Measurements from ENCODE around the gene HUS1B. TPM values are rescaled to one million over a fixed set of nuclear protein-coding genes. Genes with fewer than 3 reads are reported as not detected.
"Not testable (repeated sequence)": the region's sequence is repeated elsewhere in the genome, so short reads cannot be mapped to it uniquely, and the experiment has no call there.

The HUS1B gene
- total RNA-seq, 1 experiment from 2014 or later = 0.79 TPM

DNA sequence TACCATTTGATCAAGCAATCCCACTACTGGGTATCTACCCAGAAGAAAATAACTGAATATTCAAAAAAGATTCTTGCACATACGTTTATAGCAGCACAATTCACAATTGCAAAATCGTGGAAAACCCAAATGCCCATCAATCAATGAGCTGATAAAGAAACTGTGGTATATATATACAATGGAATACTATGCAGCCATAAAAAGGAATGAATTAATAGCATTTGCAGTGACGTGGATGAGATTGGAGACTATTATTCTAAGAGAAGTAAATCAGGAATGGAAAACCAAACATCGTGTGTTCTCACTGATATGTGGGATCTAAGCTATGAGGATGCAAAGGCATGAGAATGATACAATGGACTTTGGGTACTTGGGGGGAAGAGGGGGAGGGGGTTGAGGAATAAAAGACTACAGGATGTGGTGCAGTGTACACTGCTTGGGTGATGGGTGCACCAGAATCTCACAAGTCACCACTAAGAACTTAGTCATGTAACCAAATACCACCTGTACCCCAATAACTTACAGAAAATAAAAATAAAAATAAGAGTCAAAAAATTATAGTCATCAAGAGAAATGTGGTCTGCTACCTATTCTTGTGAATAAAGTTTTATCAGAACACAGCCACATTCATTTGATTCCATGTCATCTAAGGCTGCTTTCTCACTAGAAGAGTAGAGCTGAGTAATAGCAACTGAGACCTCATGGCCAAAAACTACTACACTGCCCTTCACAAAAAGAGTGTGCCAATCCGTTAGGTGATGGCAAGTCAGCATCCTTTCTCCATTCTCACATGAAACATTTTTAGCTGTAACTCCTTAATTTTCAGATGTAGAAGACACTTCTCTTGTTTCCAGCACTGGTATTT lies 8.7 kb upstream of the HUS1B start:
- H3K27me3 ChIP-seq (replicated peaks; ENCODE audit: control insufficient read depth, insufficient read depth, low read length) = no peaks in the 10 kb centered on the region
- no peaks in the 10 kb centered on the region for H3K36me3 Mint-ChIP-seq (ENCODE audit: insufficient read depth, unreplicated experiment)
- H3K27ac Mint-ChIP-seq (ENCODE audit: unreplicated experiment) = no peak overlapping the region
- BruUV-seq (replicated peaks) = no TSS peak
- POLR2A ChIA-PET = interaction anchor here (0.6 kb wide), 1 partner anchor 1052 kb away, joined by 24 read pairs; no protein-coding TSS in a partner anchor
- H3K4me1 Mint-ChIP-seq (ENCODE audit: low read depth, unreplicated experiment) = peaks cover 11% of the 10 kb centered on the region
- no peaks in the 10 kb centered on the region for H3K9me3 ChIP-seq
- no peak overlapping the region for H3K4me3 Mint-ChIP-seq (ENCODE audit: unreplicated experiment)
- TF ChIP-seq, protein P1, sequence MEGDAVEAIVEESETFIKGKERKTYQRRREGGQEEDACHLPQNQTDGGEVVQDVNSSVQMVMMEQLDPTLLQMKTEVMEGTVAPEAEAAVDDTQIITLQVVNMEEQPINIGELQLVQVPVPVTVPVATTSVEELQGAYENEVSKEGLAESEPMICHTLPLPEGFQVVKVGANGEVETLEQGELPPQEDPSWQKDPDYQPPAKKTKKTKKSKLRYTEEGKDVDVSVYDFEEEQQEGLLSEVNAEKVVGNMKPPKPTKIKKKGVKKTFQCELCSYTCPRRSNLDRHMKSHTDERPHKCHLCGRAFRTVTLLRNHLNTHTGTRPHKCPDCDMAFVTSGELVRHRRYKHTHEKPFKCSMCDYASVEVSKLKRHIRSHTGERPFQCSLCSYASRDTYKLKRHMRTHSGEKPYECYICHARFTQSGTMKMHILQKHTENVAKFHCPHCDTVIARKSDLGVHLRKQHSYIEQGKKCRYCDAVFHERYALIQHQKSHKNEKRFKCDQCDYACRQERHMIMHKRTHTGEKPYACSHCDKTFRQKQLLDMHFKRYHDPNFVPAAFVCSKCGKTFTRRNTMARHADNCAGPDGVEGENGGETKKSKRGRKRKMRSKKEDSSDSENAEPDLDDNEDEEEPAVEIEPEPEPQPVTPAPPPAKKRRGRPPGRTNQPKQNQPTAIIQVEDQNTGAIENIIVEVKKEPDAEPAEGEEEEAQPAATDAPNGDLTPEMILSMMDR (IDR thresholded peaks at IDR 0.05; ENCODE audit: insufficient read depth in 1 of 2, low read depth in 1 of 2, low read length in 1 of 2, severe bottlenecking in 1 of 2, unreplicated experiment in 1 of 2) = no peak
- no peak overlapping the region for H3K4me3 ChIP-seq (ENCODE audit: low read depth, low read length)
- peaks cover 9% of the 10 kb centered on the region for H3K9me3 Mint-ChIP-seq (ENCODE audit: unreplicated experiment)
- H3K27me3 Mint-ChIP-seq (ENCODE audit: insufficient read depth, unreplicated experiment) = no peaks in the 10 kb centered on the region
- DNase-seq = no peak
- no peaks in the 10 kb centered on the region for H3K36me3 ChIP-seq (ENCODE audit: control insufficient read depth, insufficient read depth, low read length)
- CTCF ChIA-PET = no interaction called here
- H3K4me1 ChIP-seq = no peaks in the 10 kb centered on the region
- intact Hi-C loops (cut with micrococcal nuclease; ENCODE audit: unreplicated experiment) = no loop called here

DNA sequence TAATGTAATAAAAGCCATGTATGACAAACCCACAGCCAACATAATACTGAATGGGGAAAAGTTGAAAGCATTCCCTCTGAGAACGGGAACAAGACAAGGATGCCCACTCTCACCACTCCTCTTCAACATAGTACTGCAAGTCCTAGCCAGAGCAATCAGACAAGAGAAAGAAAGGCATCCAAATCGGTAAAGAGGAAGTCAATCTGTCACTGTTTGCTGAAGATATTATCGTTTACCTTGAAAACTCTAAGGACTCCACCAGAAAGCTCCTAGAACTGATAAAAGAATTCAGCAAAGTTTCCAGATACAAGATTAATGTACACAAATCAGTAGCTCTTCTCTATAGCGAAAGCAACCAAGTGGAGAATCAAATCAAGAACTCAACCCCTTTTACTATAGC lies 6.9 kb upstream of the HUS1B start:
- CTCF ChIA-PET, POLR2A ChIA-PET: not testable (repeated sequence)

DNA sequence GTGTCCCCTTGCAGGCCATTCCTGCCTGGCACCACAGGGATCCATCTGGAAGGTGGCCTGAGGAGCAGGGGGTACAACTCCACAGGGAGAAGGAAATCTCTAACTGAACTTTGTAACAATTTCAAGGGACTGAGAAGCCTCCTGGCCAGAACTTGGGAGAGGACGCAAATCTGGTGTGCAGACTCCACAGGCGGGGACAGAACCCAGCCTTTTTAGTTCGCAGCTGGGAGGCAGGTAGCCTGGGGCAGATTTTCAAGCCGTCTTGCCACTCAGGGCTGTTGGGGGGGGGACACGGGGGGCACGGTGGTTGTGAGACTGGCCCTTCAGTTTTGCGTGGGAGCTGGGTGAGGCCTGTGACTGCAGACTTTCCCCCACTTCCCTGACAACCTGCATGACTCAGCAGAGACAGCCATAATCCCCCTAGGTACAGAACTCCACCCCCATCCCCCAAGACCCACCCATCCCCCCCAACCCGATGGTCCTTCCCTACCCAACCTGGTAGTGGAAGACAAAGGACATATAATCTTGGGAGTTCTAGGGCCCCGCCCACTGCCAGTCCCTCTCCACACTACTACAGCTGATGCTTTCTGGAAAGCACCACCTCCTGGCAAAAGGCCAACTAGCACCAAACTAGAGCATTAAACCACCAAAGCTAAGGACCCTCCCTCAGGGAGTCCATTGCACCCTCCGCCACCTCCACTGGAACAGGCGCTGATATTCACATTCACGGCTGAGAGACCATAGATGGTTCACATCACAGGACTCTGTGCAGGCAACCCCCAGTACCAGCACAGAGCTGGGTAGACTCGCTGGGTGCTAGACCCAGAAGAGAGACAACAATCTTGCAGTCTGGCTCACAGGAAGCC lies 3.0 kb upstream of the HUS1B start:
- ChIA-PET CTCF (no interaction called here), POLR2A (no interaction called here)
- Mint-ChIP-seq H3K9me3 (ENCODE audit: unreplicated experiment) (no peaks in the 10 kb centered on the region), H3K27ac (ENCODE audit: unreplicated experiment) (peak overlapping the region; percentile 14), H3K27me3 (ENCODE audit: insufficient read depth, unreplicated experiment) (no peaks in the 10 kb centered on the region), H3K36me3 (ENCODE audit: insufficient read depth, unreplicated experiment) (no peaks in the 10 kb centered on the region), H3K4me3 (ENCODE audit: unreplicated experiment) (no peak overlapping the region), H3K4me1 (ENCODE audit: low read depth, unreplicated experiment) (peaks cover 16% of the 10 kb centered on the region)
- intact Hi-C loops (cut with micrococcal nuclease; ENCODE audit: unreplicated experiment) = no loop called here
- peak; percentile 14 to 41 for DNase-seq
- Histone ChIP-seq H3K27me3 (replicated peaks; ENCODE audit: control insufficient read depth, insufficient read depth, low read length) (no peaks in the 10 kb centered on the region), H3K9me3 (no peaks in the 10 kb centered on the region), H3K4me1 (peaks cover 6% of the 10 kb centered on the region; the same call in 1 of the 2 replicates), H3K36me3 (ENCODE audit: control insufficient read depth, insufficient read depth, low read length) (no peaks in the 10 kb centered on the region), H3K4me3 (ENCODE audit: low read depth, low read length) (no peak overlapping the region)
- TF ChIP-seq, protein P1 (IDR thresholded peaks at IDR 0.05; ENCODE audit: insufficient read depth in 1 of 2, low read depth in 1 of 2, low read length in 1 of 2, severe bottlenecking in 1 of 2, unreplicated experiment in 1 of 2) = no peak
- BruUV-seq (replicated peaks) = no TSS peak

More for the DNA sequence above, 6.9 kb upstream of the HUS1B start:
- H3K4me1 Mint-ChIP-seq (ENCODE audit: low read depth, unreplicated experiment) = peaks cover 11% of the 10 kb centered on the region
- intact Hi-C loops (cut with micrococcal nuclease; ENCODE audit: unreplicated experiment); DNase-seq; H3K4me3 ChIP-seq (ENCODE audit: low read depth, low read length); H3K27me3 ChIP-seq (replicated peaks; ENCODE audit: control insufficient read depth, insufficient read depth, low read length); H3K27me3 Mint-ChIP-seq (ENCODE audit: insufficient read depth, unreplicated experiment); H3K36me3 ChIP-seq (ENCODE audit: control insufficient read depth, insufficient read depth, low read length); H3K9me3 ChIP-seq; H3K27ac Mint-ChIP-seq (ENCODE audit: unreplicated experiment); H3K4me3 Mint-ChIP-seq (ENCODE audit: unreplicated experiment); BruUV-seq (replicated peaks); H3K9me3 Mint-ChIP-seq (ENCODE audit: unreplicated experiment); H3K4me1 ChIP-seq; H3K36me3 Mint-ChIP-seq (ENCODE audit: insufficient read depth, unreplicated experiment): not testable (repeated sequence)

Measured in Caco-2 (cell line).